Amniotic stem cell (primary cell): ENCODE results near the gene XRCC2.

ENCODE experiments used
- DNase-seq: peaks from one replicate; lab custom pipeline; 2025; lab: John Stamatoyannopoulos, UW

XRCC2 gene

DNA sequence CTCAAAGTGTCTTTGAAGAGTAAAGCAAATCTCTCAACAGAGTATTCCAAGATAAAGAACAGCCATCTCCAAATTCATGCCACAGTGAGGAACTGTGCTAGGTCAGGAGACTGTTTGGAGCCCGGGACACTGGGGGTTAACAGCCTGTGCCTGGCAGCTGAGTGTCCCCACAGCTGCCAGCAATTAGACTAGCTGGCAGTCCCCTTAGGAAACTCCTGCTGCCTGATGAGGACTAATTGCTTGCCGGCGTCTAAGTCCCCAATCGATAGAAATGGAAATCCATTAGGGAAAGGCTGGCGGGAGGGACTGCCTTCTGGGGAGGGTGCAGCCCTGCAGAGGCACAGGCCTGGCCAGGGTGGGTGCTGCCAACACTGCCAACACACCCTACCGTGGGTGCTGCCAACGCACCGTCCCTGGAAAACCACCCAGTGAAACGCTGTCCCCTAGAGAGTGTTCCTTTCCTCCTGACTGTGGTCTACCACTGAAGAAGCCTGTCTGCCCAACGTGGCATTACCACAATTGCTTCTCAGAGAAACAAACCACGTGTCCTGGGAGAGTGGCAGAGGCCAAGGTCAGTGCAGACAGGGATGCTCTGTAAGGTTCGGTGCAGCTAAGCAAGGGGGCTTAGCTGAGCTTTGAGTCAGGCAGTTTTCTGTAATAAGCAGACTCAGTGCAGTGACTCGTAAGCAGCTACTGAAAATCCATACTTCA, 60.8 kb downstream of the XRCC2 start:
- no peak for DNase-seq

DNA sequence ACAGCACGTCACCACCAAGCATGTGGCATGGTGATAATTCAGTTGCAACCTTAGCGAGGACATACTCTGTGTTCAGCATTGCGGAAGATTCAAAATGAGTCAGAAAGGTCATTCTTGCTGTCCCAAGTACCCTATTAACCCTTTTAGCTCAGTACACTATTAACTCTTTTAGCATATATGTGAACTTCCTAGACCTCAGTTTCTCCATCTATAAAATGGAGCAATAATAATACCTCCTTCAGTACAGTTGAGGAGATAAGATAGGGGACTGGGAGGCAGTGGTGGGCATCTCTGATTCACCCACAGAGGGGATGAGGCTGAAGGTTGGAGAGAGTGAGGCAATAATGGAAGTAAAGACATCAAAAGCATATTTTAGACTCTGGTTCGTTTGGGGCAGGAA, 67.3 kb downstream of the XRCC2 start:
- DNase-seq, result no peak

DNA sequence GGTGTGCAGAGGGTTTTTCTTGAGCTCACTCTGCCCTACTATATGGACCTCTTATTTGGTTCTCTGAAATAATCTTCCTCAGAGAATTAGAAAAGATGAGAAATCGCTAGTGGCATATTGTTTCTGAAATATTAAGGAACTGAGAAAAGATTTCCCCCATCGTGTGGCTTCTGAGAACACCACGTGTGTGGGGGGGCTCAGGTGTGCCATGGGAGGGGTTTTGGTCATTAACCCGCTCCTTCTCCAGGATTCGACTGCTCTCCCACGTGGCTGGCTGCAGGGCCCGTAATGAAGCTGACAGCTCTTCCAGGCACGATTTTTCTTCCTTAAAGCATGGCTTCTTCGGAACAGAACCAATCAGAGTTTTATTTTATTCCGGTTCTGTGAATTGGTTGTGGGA, 67.7 kb downstream of the XRCC2 start:
- DNase-seq, result no peak

DNA sequence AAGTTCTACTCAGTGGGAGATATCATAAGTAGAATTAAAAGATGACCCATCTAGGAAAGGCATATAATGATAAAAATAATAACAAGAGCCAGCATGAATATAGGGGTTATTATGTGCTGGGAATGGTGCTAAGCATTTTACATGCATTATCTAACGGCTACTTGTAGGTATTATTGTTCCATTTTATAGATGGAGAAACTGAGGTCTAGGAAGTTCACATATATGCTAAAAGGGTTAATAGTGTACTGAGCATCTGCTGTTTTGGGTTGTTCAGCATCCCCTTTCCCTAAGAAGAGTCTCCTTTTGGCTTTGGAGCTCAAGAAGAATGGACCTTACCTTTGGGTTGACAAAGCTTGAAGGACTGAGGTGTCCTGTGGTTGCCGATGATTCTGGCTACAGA, 68.9 kb downstream of the XRCC2 start:
- DNase-seq, result no peak

DNA sequence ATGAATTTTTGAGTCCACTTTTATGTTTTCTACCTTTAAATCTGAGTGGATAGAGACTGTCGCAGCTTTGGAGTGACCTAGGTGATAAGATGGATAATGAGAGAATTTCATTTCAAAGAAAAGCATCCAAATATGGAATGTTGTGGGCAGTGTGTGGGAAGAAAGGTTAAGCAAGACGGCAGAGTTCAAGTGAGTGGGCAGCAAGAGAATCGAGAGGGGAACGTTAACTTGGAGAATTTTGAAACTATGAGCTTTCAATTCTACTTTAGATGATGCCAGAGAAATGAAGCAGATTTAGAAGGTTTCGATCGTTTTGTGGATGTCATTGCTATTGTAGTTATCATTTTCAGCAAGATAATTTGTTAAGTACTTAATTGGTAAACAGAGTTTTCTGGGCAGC, 73.0 kb downstream of the XRCC2 start:
- DNase-seq, result no peak

DNA sequence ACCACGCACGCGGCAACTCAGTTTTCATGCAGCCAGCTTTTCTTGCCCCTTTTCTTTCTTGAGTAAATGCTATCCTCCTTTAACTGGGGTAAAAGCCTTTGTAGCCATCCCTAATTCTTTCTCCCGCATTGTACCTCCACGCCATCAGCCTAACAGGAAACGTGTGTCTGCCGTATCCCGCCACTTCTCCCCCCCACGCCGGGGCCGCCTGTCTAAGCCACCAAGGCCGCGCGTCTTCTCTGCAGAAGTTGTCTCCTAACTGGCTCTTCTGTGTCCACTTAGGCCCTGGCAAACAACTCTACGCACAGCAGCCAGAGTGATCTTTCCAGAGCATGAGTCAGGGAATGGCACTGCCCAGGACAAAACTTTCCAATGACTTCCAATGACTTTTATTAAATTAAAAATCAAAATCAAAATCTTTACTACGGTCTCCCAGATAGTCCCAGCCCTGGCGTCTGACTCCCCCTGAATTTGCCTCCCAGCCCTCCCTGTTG, 74.6 kb downstream of the XRCC2 start:
- DNase-seq, result no peak

DNA sequence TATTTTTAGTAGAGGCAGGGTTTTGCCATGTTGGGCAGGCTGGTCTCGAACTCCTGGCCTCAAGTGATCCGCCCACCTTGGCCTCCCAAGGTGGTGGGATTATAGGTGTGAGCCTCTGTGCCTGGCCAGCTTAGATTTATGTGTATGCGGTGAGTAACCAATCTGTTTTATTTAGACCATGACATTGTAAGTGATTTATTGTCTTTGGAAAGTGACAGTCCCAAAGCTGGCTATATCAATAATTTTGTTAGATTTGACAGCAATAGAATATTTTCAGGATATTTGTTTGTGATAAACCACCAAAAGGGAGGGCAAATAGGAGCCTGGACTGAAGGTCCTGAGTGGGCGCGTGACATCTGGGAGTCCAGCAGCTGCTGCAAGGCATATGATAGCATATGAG, 75.7 kb downstream of the XRCC2 start:
- no peak for DNase-seq

DNA sequence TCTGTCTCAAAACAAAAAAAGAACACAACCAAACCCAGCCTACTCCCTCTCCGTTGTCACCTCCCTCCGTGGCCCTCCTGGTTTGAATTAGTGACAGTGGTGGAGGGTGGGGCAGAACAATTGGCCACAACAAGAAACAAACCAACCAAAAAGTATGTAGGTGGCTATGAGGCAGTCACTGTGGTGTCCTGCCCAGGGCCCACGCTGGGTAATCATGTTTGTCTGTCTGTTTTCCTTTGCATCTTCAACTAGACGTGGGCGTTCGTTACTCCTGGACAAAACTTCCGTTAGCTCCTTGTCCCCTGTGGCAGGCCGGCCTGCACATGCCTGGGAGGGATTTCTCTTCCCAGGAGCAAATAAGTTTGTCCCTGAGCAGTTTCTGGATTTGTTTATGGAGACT, 78.4 kb downstream of the XRCC2 start:
- DNase-seq, result no peak

DNA sequence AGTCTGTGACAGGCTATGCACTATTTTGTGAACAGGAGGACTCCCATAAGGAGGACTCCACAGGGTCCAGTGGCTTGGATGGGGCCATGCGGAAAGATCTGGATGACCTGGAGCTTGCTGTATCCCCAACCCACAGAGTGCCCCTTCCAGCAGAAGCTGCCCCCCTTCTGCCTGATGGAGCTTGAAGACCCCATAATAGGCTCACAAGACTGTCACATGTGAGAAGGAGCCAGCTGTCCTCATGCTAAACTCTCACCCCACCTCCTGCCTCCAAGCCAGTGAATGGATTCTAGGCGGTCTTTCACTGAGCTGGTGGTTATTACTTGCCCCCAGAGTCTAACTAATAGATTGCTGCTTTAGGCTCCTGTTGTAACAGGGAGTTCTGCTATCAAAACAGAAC, 79.1 kb downstream of the XRCC2 start:
- DNase-seq, result no peak
